Measurements from ENCODE around the gene IL22RA2.
"Not testable (repeated sequence)": the region's sequence is repeated elsewhere in the genome, so short reads cannot be mapped to it uniquely, and the experiment has no call there.

Gene IL22RA2

GRCh38 chr6:137107047-137107766, 66.2 kb downstream of the IL22RA2 start:
- not testable (repeated sequence) for H3K27me3 ChIP-seq (ENCODE audit: control insufficient read depth in 3 of 3, insufficient read depth in 3 of 3, low read depth in 1 of 3, low read length in 3 of 3); H3K4me1 ChIP-seq (ENCODE audit: control insufficient read depth in 2 of 2, insufficient read depth in 1 of 2, low read depth in 1 of 2, low read length in 2 of 2); H2BK15ac ChIP-seq (ENCODE audit: low read length); H2BK120ac ChIP-seq (ENCODE audit: low read depth, low read length); H4K8ac ChIP-seq (ENCODE audit: low read depth, low read length); H2AFZ ChIP-seq (ENCODE audit: low read length); H3K79me1 ChIP-seq (ENCODE audit: low read depth, low read length); H3K4me3 ChIP-seq (ENCODE audit: low read length in 2 of 2); H3K23ac ChIP-seq (ENCODE audit: low read depth, low read length, poor library complexity); H2AK5ac ChIP-seq (ENCODE audit: low read depth, low read length); H3K18ac ChIP-seq (ENCODE audit: low read length); H3K14ac ChIP-seq (ENCODE audit: low read length); H3K9ac ChIP-seq (ENCODE audit: low read depth, low read length, poor library complexity); H3K4me2 ChIP-seq (ENCODE audit: insufficient read depth, low read length, poor library complexity, severe bottlenecking); DNase-seq (ENCODE audit: low spot score); H4K91ac ChIP-seq (ENCODE audit: low read depth, low read length, poor library complexity); H3K27ac ChIP-seq (replicated peaks; ENCODE audit: low read length); H2BK12ac ChIP-seq (ENCODE audit: low read length); H3K36me3 ChIP-seq (replicated peaks in 1 of 2; ENCODE audit: control insufficient read depth in 2 of 2, insufficient read depth in 2 of 2, low read length in 2 of 2); H2BK5ac ChIP-seq (ENCODE audit: low read length); H3K9me3 ChIP-seq (replicated peaks in 1 of 2; ENCODE audit: control insufficient read depth in 2 of 2, insufficient read depth in 1 of 2, low read depth in 1 of 2, low read length in 2 of 2); H3K4ac ChIP-seq (ENCODE audit: low read length)
- no CpG with 5 or more reads among the region's 6 CpGs for WGBS, 2 donors (ENCODE audit: extremely low coverage in 2 of 2, insufficient read length in 2 of 2, insufficient replicate concordance in 1 of 2)

- no CpG with 5 or more reads among the region's 3 CpGs for WGBS, 2 donors (ENCODE audit: extremely low coverage in 2 of 2, insufficient read length in 2 of 2, insufficient replicate concordance in 1 of 2)
- H3K27ac ChIP-seq (replicated peaks; ENCODE audit: low read length) = no peak overlapping the region
These were observed 67.3 kb downstream of the IL22RA2 start for GRCh38 chr6:137106183-137106582.

GRCh38 chr6:137105375-137105774, 68.1 kb downstream of the IL22RA2 start:
- Histone ChIP-seq H3K9me3 (replicated peaks in 1 of 2; ENCODE audit: control insufficient read depth in 2 of 2, insufficient read depth in 1 of 2, low read depth in 1 of 2, low read length in 2 of 2) (peaks cover 0 to 4% of the 10 kb centered on the region in 2 donors), H3K27me3 (ENCODE audit: control insufficient read depth in 3 of 3, insufficient read depth in 3 of 3, low read depth in 1 of 3, low read length in 3 of 3) (no peaks in the 10 kb centered on the region), H3K27ac (replicated peaks; ENCODE audit: low read length) (no peak overlapping the region), H2BK120ac (ENCODE audit: low read depth, low read length) (no peak overlapping the region), H3K14ac (ENCODE audit: low read length) (no peak overlapping the region), H3K23ac (ENCODE audit: low read depth, low read length, poor library complexity) (no peak overlapping the region), H3K4me3 (ENCODE audit: low read length in 2 of 2) (no peak overlapping the region), H2BK12ac (ENCODE audit: low read length) (no peak overlapping the region), H4K8ac (ENCODE audit: low read depth, low read length) (no peak overlapping the region), H3K4me1 (ENCODE audit: control insufficient read depth in 2 of 2, insufficient read depth in 1 of 2, low read depth in 1 of 2, low read length in 2 of 2) (no peaks in the 10 kb centered on the region), H3K4me2 (ENCODE audit: insufficient read depth, low read length, poor library complexity, severe bottlenecking) (no peak overlapping the region), H3K4ac (ENCODE audit: low read length) (no peak overlapping the region), H4K91ac (ENCODE audit: low read depth, low read length, poor library complexity) (no peak overlapping the region), H2AK5ac (ENCODE audit: low read depth, low read length) (no peak overlapping the region), H3K18ac (ENCODE audit: low read length) (no peak overlapping the region), H2BK15ac (ENCODE audit: low read length) (no peak overlapping the region), H2AFZ (ENCODE audit: low read length) (no peak overlapping the region), H3K79me1 (ENCODE audit: low read depth, low read length) (no peaks in the 10 kb centered on the region), H3K36me3 (replicated peaks in 1 of 2; ENCODE audit: control insufficient read depth in 2 of 2, insufficient read depth in 2 of 2, low read length in 2 of 2) (peaks cover 0 to 2% of the 10 kb centered on the region in 2 donors), H2BK5ac (ENCODE audit: low read length) (no peak overlapping the region), H3K9ac (ENCODE audit: low read depth, low read length, poor library complexity) (no peak overlapping the region)
- no peak for DNase-seq (ENCODE audit: low spot score)
- WGBS, 2 donors (ENCODE audit: extremely low coverage in 2 of 2, insufficient read length in 2 of 2, insufficient replicate concordance in 1 of 2) = no CpG with 5 or more reads among the region's 4 CpGs

More at GRCh38 chr6:137106183-137106582, 67.3 kb downstream of the IL22RA2 start:
- Histone ChIP-seq H3K4me3 (ENCODE audit: low read length in 2 of 2) (no peak overlapping the region), H3K4me2 (ENCODE audit: insufficient read depth, low read length, poor library complexity, severe bottlenecking) (no peak overlapping the region), H4K91ac (ENCODE audit: low read depth, low read length, poor library complexity) (no peak overlapping the region), H2AFZ (ENCODE audit: low read length) (no peak overlapping the region), H2BK15ac (ENCODE audit: low read length) (no peak overlapping the region), H3K9me3 (replicated peaks in 1 of 2; ENCODE audit: control insufficient read depth in 2 of 2, insufficient read depth in 1 of 2, low read depth in 1 of 2, low read length in 2 of 2) (peaks cover 0 to 4% of the 10 kb centered on the region in 2 donors), H3K36me3 (replicated peaks in 1 of 2; ENCODE audit: control insufficient read depth in 2 of 2, insufficient read depth in 2 of 2, low read length in 2 of 2) (peaks cover 0 to 2% of the 10 kb centered on the region in 2 donors), H3K23ac (ENCODE audit: low read depth, low read length, poor library complexity) (no peak overlapping the region), H2BK12ac (ENCODE audit: low read length) (no peak overlapping the region), H3K18ac (ENCODE audit: low read length) (no peak overlapping the region), H3K9ac (ENCODE audit: low read depth, low read length, poor library complexity) (no peak overlapping the region), H3K4me1 (ENCODE audit: control insufficient read depth in 2 of 2, insufficient read depth in 1 of 2, low read depth in 1 of 2, low read length in 2 of 2) (no peaks in the 10 kb centered on the region), H3K79me1 (ENCODE audit: low read depth, low read length) (no peaks in the 10 kb centered on the region), H3K27me3 (ENCODE audit: control insufficient read depth in 3 of 3, insufficient read depth in 3 of 3, low read depth in 1 of 3, low read length in 3 of 3) (no peaks in the 10 kb centered on the region), H3K4ac (ENCODE audit: low read length) (no peak overlapping the region), H2BK120ac (ENCODE audit: low read depth, low read length) (no peak overlapping the region), H2BK5ac (ENCODE audit: low read length) (no peak overlapping the region), H4K8ac (ENCODE audit: low read depth, low read length) (no peak overlapping the region), H2AK5ac (ENCODE audit: low read depth, low read length) (no peak overlapping the region), H3K14ac (ENCODE audit: low read length) (no peak overlapping the region)
- no peak for DNase-seq (ENCODE audit: low spot score)

- Histone ChIP-seq H2BK12ac (ENCODE audit: low read length) (no peak overlapping the region), H2BK120ac (ENCODE audit: low read depth, low read length) (no peak overlapping the region), H3K18ac (ENCODE audit: low read length) (no peak overlapping the region), H3K27me3 (ENCODE audit: control insufficient read depth in 3 of 3, insufficient read depth in 3 of 3, low read depth in 1 of 3, low read length in 3 of 3) (no peaks in the 10 kb centered on the region), H3K4ac (ENCODE audit: low read length) (no peak overlapping the region), H2AK5ac (ENCODE audit: low read depth, low read length) (no peak overlapping the region), H3K14ac (ENCODE audit: low read length) (no peak overlapping the region), H4K8ac (ENCODE audit: low read depth, low read length) (no peak overlapping the region), H3K36me3 (replicated peaks in 1 of 2; ENCODE audit: control insufficient read depth in 2 of 2, insufficient read depth in 2 of 2, low read length in 2 of 2) (peaks cover 0 to 2% of the 10 kb centered on the region in 2 donors), H2AFZ (ENCODE audit: low read length) (no peak overlapping the region), H3K27ac (replicated peaks; ENCODE audit: low read length) (no peak overlapping the region), H2BK5ac (ENCODE audit: low read length) (no peak overlapping the region), H3K4me3 (ENCODE audit: low read length in 2 of 2) (peak overlapping the region in 1 of 2 donors; percentile 13), H3K4me2 (ENCODE audit: insufficient read depth, low read length, poor library complexity, severe bottlenecking) (no peak overlapping the region), H3K9me3 (replicated peaks in 1 of 2; ENCODE audit: control insufficient read depth in 2 of 2, insufficient read depth in 1 of 2, low read depth in 1 of 2, low read length in 2 of 2) (peaks cover 0 to 4% of the 10 kb centered on the region in 2 donors), H3K4me1 (ENCODE audit: control insufficient read depth in 2 of 2, insufficient read depth in 1 of 2, low read depth in 1 of 2, low read length in 2 of 2) (no peaks in the 10 kb centered on the region), H4K91ac (ENCODE audit: low read depth, low read length, poor library complexity) (no peak overlapping the region), H3K9ac (ENCODE audit: low read depth, low read length, poor library complexity) (no peak overlapping the region), H3K79me1 (ENCODE audit: low read depth, low read length) (no peaks in the 10 kb centered on the region), H2BK15ac (ENCODE audit: low read length) (no peak overlapping the region), H3K23ac (ENCODE audit: low read depth, low read length, poor library complexity) (no peak overlapping the region)
- DNase-seq (ENCODE audit: low spot score) = no peak
- no CpG with 5 or more reads among the region's 3 CpGs for WGBS, 2 donors (ENCODE audit: extremely low coverage in 2 of 2, insufficient read length in 2 of 2, insufficient replicate concordance in 1 of 2)
These were observed 68.5 kb downstream of the IL22RA2 start for GRCh38 chr6:137104926-137105325.
